IPS-18a (cell line): ENCODE results near the gene TFDP2.

Experiments used
- H3K27ac ChIP-seq: one replicate; pipeline ENCODE4 v1.5.1; 2013; ENCODE audit warnings: low read length
- H3K27me3 ChIP-seq: one replicate; pipeline ENCODE4 v1.6.1; 2013; ENCODE audit warnings: mild to moderate bottlenecking, low read length; ENCODE audit not compliant: control insufficient read depth, insufficient read depth
- H3K36me3 ChIP-seq: one replicate; pipeline ENCODE4 v1.6.1; 2013; ENCODE audit warnings: low read depth, low read length; ENCODE audit not compliant: control insufficient read depth
- H3K4me1 ChIP-seq: one replicate; pipeline ENCODE4 v1.6.1; 2013; ENCODE audit warnings: low read depth, low read length; ENCODE audit not compliant: control insufficient read depth
- H3K4me3 ChIP-seq: one replicate; pipeline ENCODE4 v1.5.1; 2013; ENCODE audit warnings: low read length
- H3K9ac ChIP-seq: one replicate; pipeline ENCODE4 v1.6.1; 2013; ENCODE audit warnings: mild to moderate bottlenecking, low read length, moderate library complexity
- H3K9me3 ChIP-seq: one replicate; pipeline ENCODE4 v1.6.1; 2013; ENCODE audit warnings: low read depth, low read length; ENCODE audit not compliant: control insufficient read depth

The TFDP2 gene

GRCh38 chr3:141950572-141951493 lies 198.5 kb downstream of the TFDP2 start:
- H3K27ac ChIP-seq, result no peak overlapping the region
- H3K9me3 ChIP-seq, result no peaks in the 10 kb centered on the region
- H3K36me3 ChIP-seq, result peaks cover 18% of the 10 kb centered on the region
- H3K9ac ChIP-seq, result no peak overlapping the region
- H3K27me3 ChIP-seq, result no peaks in the 10 kb centered on the region
- no peaks in the 10 kb centered on the region for H3K4me1 ChIP-seq
- H3K4me3 ChIP-seq, result no peak overlapping the region

GRCh38 chr3:141949972-141950371 lies 199.4 kb downstream of the TFDP2 start:
- H3K36me3 ChIP-seq, result peaks cover 18% of the 10 kb centered on the region

GRCh38 chr3:141949399-141949798 lies 199.9 kb downstream of the TFDP2 start:
- H3K4me1 ChIP-seq, result no peaks in the 10 kb centered on the region
- H3K9me3 ChIP-seq, result no peaks in the 10 kb centered on the region
- no peak overlapping the region for H3K9ac ChIP-seq
- H3K36me3 ChIP-seq, result peaks cover 18% of the 10 kb centered on the region
- H3K27ac ChIP-seq, result no peak overlapping the region
- no peaks in the 10 kb centered on the region for H3K27me3 ChIP-seq
- no peak overlapping the region for H3K4me3 ChIP-seq

More at GRCh38 chr3:141949972-141950371, 199.4 kb downstream of the TFDP2 start:
- Histone ChIP-seq H3K27ac (no peak overlapping the region), H3K27me3 (no peaks in the 10 kb centered on the region), H3K4me3 (no peak overlapping the region), H3K4me1 (no peaks in the 10 kb centered on the region), H3K9ac (no peak overlapping the region), H3K9me3 (no peaks in the 10 kb centered on the region)

GRCh38 chr3:141945726-141946485 lies 203.4 kb downstream of the TFDP2 start:
- H3K9me3 ChIP-seq, result no peaks in the 10 kb centered on the region
- H3K27ac ChIP-seq, result no peak overlapping the region
- H3K4me1 ChIP-seq, result no peaks in the 10 kb centered on the region
- H3K36me3 ChIP-seq, result peaks cover 2% of the 10 kb centered on the region
- H3K4me3 ChIP-seq, result no peak overlapping the region
- no peak overlapping the region for H3K9ac ChIP-seq
- no peaks in the 10 kb centered on the region for H3K27me3 ChIP-seq

GRCh38 chr3:141942006-141942405 lies 207.3 kb downstream of the TFDP2 start:
- Histone ChIP-seq H3K27ac (no peak overlapping the region), H3K9me3 (no peaks in the 10 kb centered on the region), H3K4me3 (no peak overlapping the region), H3K36me3 (no peaks in the 10 kb centered on the region), H3K27me3 (no peaks in the 10 kb centered on the region), H3K9ac (no peak overlapping the region), H3K4me1 (no peaks in the 10 kb centered on the region)

- Histone ChIP-seq H3K27ac (no peak overlapping the region), H3K4me1 (no peaks in the 10 kb centered on the region), H3K9me3 (no peaks in the 10 kb centered on the region), H3K27me3 (no peaks in the 10 kb centered on the region), H3K4me3 (no peak overlapping the region), H3K9ac (no peak overlapping the region), H3K36me3 (no peaks in the 10 kb centered on the region)
Measured at GRCh38 chr3:141941093-141941492, 208.3 kb downstream of the TFDP2 start.

GRCh38 chr3:141940194-141940776 lies 209.1 kb downstream of the TFDP2 start:
- Histone ChIP-seq H3K27me3 (no peaks in the 10 kb centered on the region), H3K4me3 (no peak overlapping the region), H3K9ac (no peak overlapping the region), H3K4me1 (no peaks in the 10 kb centered on the region), H3K9me3 (no peaks in the 10 kb centered on the region), H3K36me3 (no peaks in the 10 kb centered on the region), H3K27ac (no peak overlapping the region)

- Histone ChIP-seq H3K9me3 (no peaks in the 10 kb centered on the region), H3K9ac (no peak overlapping the region), H3K4me3 (no peak overlapping the region), H3K36me3 (no peaks in the 10 kb centered on the region), H3K4me1 (no peaks in the 10 kb centered on the region), H3K27me3 (no peaks in the 10 kb centered on the region), H3K27ac (no peak overlapping the region)
Measured at GRCh38 chr3:141939759-141940158, 209.6 kb downstream of the TFDP2 start.

GRCh38 chr3:141938011-141938500 lies 211.3 kb downstream of the TFDP2 start:
- Histone ChIP-seq H3K4me1 (no peaks in the 10 kb centered on the region), H3K36me3 (no peaks in the 10 kb centered on the region), H3K9ac (no peak overlapping the region), H3K9me3 (no peaks in the 10 kb centered on the region), H3K27me3 (no peaks in the 10 kb centered on the region), H3K4me3 (no peak overlapping the region), H3K27ac (no peak overlapping the region)

GRCh38 chr3:141934354-141934753 lies 215.0 kb downstream of the TFDP2 start:
- Histone ChIP-seq H3K4me3 (no peak overlapping the region), H3K27ac (no peak overlapping the region), H3K36me3 (no peaks in the 10 kb centered on the region), H3K9ac (no peak overlapping the region), H3K27me3 (no peaks in the 10 kb centered on the region), H3K9me3 (no peaks in the 10 kb centered on the region), H3K4me1 (no peaks in the 10 kb centered on the region)
